ENCODE data around the gene PIK3R5. TPM values are rescaled to one million over a fixed set of nuclear protein-coding genes. Genes with fewer than 3 reads are reported as not detected.

The PIK3R5 gene
- total and polyA plus RNA-seq, 8 donors: 0.90 to 29.8 (median 5.1) TPM; not detected in 1

DNA sequence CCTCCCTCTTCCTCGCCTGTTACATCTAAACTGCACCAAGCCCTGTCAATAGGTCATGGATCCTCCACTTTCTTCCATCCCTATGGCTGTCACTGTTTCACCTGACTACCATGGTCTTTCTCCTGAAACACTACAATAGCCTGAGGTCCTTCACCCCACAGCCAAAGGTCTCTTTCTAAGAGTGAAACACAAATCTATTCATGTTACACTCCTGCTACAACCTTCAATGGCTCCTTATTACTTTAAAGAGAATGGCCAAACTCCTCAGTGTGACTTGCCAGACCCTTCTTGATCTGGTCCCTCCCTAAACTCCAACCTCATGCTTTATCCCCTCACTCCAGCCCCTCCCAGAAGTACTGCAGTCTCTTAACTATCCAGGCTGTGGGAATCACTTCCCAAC is 97.4 kb downstream of the PIK3R5 start:
- peaks cover 0 to 5% (median 0%) of the 10 kb centered on the region in 4 donors for H3K4me1 ChIP-seq
- TF ChIP-seq EP300 (IDR thresholded peaks at IDR 0.05) (no peak), POLR2A (IDR thresholded peaks at IDR 0.05) (no peak), POLR2AphosphoS5 (IDR thresholded peaks at IDR 0.05) (no peak)
- TF ChIP-seq, protein P1, sequence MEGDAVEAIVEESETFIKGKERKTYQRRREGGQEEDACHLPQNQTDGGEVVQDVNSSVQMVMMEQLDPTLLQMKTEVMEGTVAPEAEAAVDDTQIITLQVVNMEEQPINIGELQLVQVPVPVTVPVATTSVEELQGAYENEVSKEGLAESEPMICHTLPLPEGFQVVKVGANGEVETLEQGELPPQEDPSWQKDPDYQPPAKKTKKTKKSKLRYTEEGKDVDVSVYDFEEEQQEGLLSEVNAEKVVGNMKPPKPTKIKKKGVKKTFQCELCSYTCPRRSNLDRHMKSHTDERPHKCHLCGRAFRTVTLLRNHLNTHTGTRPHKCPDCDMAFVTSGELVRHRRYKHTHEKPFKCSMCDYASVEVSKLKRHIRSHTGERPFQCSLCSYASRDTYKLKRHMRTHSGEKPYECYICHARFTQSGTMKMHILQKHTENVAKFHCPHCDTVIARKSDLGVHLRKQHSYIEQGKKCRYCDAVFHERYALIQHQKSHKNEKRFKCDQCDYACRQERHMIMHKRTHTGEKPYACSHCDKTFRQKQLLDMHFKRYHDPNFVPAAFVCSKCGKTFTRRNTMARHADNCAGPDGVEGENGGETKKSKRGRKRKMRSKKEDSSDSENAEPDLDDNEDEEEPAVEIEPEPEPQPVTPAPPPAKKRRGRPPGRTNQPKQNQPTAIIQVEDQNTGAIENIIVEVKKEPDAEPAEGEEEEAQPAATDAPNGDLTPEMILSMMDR (IDR thresholded peaks at IDR 0.05): no peak
- WGBS, 5 donors: 89 to 96% (median 90%) methylated on average over 1 of the region's 1 CpG
- intact Hi-C loops (cut with DNase I; ENCODE audit: low total_unique reads): no loop called here
- no peak for DNase-seq
- H3K36me3 ChIP-seq: no peaks in the 10 kb centered on the region
- peaks cover 0 to 36% (median 2%) of the 10 kb centered on the region in 3 donors for H3K27me3 ChIP-seq
- H3K4me3 ChIP-seq: no peak overlapping the region
- H3K9me3 ChIP-seq: no peaks in the 10 kb centered on the region
- no peak overlapping the region for H3K27ac ChIP-seq

- Histone ChIP-seq H3K27ac (peak within 1 kb of the TSS in 1 of 5 donors; percentile 27), H3K4me1 (peaks cover 0 to 5% (median 0%) of the 10 kb centered on the region in 4 donors), H3K27me3 (peaks cover 0 to 33% (median 0%) of the 10 kb centered on the region in 3 donors), H3K36me3 (no peaks in the 10 kb centered on the region), H3K9me3 (no peaks in the 10 kb centered on the region), H3K4me3 (peak within 1 kb of the TSS; percentile 0 to 27 (median 19))
- intact Hi-C loops (cut with DNase I; ENCODE audit: low total_unique reads): no loop called here
- DNase-seq: no peak
- TF ChIP-seq EP300 (IDR thresholded peaks at IDR 0.05) (no peak), POLR2AphosphoS5 (IDR thresholded peaks at IDR 0.05) (no peak)
- TF ChIP-seq, protein P1 (IDR thresholded peaks at IDR 0.05): no peak
- 52 to 59% (median 57%) methylated on average over 10 to 12 of the region's 12 CpGs for WGBS, 5 donors
Observed at GRCh38 chr17:8867361-8867981, 98.0 kb downstream of the PIK3R5 start, which contains the start of gene PIK3R6. TSS of gene PIK3R6 (minus strand) at chr17:8867674. CDS start at chr17:8849794, 17,880 bp downstream.

GRCh38 chr17:8865811-8866210 is 99.7 kb downstream of the PIK3R5 start:
- TF ChIP-seq POLR2A (IDR thresholded peaks at IDR 0.05) (no peak), POLR2AphosphoS5 (IDR thresholded peaks at IDR 0.05) (no peak), EP300 (IDR thresholded peaks at IDR 0.05) (no peak)
- TF ChIP-seq, protein P1 (IDR thresholded peaks at IDR 0.05): no peak
- H3K4me3 ChIP-seq: no peak overlapping the region
- H3K4me1 ChIP-seq: peaks cover 0 to 5% (median 0%) of the 10 kb centered on the region in 4 donors
- H3K27ac ChIP-seq: no peak overlapping the region
- intact Hi-C loops (cut with DNase I; ENCODE audit: low total_unique reads): no loop called here
- WGBS, 5 donors: 61 to 92% (median 90%) methylated on average over 7 of the region's 7 CpGs
- H3K27me3 ChIP-seq: peaks cover 0 to 19% (median 0%) of the 10 kb centered on the region in 3 donors
- no peaks in the 10 kb centered on the region for H3K9me3 ChIP-seq
- DNase-seq: no peak
- no peaks in the 10 kb centered on the region for H3K36me3 ChIP-seq

- TF ChIP-seq POLR2AphosphoS5 (IDR thresholded peaks at IDR 0.05): no peak
- TF ChIP-seq EP300 (IDR thresholded peaks at IDR 0.05): no peak
- TF ChIP-seq POLR2A (IDR thresholded peaks at IDR 0.05): no peak
- TF ChIP-seq, protein P1 (IDR thresholded peaks at IDR 0.05): no peak
- Histone ChIP-seq H3K36me3 (no peaks in the 10 kb centered on the region), H3K27me3 (peaks cover 0 to 19% (median 0%) of the 10 kb centered on the region in 3 donors), H3K27ac (no peak overlapping the region), H3K9me3 (no peaks in the 10 kb centered on the region), H3K4me3 (no peak overlapping the region), H3K4me1 (peaks cover 0 to 5% (median 0%) of the 10 kb centered on the region in 4 donors)
- no peak for DNase-seq
- 46 to 64% (median 55%) methylated on average over 6 of the region's 6 CpGs for WGBS, 5 donors
- intact Hi-C loops (cut with DNase I; ENCODE audit: low total_unique reads): no loop called here
Observed at GRCh38 chr17:8865385-8865784, 100.1 kb downstream of the PIK3R5 start.

Measured in stomach (tissue), 9 donors.